HG02870 (cell line): ENCODE measurements around the gene REN.

Source experiments
- ATAC-seq: cut with Tn5 transposase; IDR thresholded peaks from one replicate; pipeline ENCODE4 v1.9.1; 2021; ENCODE audit warnings: mild to moderate bottlenecking, moderate library complexity; ENCODE audit not compliant: unreplicated experiment

The REN gene

GRCh38 chr1:204154568-204155255 is 11.4 kb downstream of the REN start:
- no peak for ATAC-seq

GRCh38 chr1:204153667-204154066 is 12.5 kb downstream of the REN start:
- no peak for ATAC-seq

GRCh38 chr1:204152310-204153044 is 13.7 kb downstream of the REN start:
- no peak for ATAC-seq

GRCh38 chr1:204151552-204152309 is 14.4 kb downstream of the REN start, which contains the start of gene ETNK2:
Gene ETNK2 (minus strand): TSS chr1:204152044. CDS start chr1:204151852, 192 bp downstream.
- ATAC-seq: no peak

- ATAC-seq: no peak
These were observed 15.2 kb downstream of the REN start for GRCh38 chr1:204150702-204151551.

- no peak for ATAC-seq
These were observed 16.2 kb downstream of the REN start for GRCh38 chr1:204149635-204150565.

GRCh38 chr1:204149107-204149506 is 17.0 kb downstream of the REN start:
- ATAC-seq: no peak

GRCh38 chr1:204147406-204148383 is 18.4 kb downstream of the REN start:
- ATAC-seq: no peak

- ATAC-seq: no peak
These were observed 19.2 kb downstream of the REN start for GRCh38 chr1:204146965-204147364.

- no peak for ATAC-seq
These were observed 19.8 kb downstream of the REN start for GRCh38 chr1:204146309-204146708.

GRCh38 chr1:204145033-204145504 is 21.1 kb downstream of the REN start:
- no peak for ATAC-seq

- ATAC-seq: no peak
These were observed 22.7 kb downstream of the REN start for GRCh38 chr1:204143276-204144041.

- no peak for ATAC-seq
These were observed 23.8 kb downstream of the REN start for GRCh38 chr1:204142032-204142974.

- ATAC-seq: no peak
These were observed 25.0 kb downstream of the REN start for GRCh38 chr1:204141131-204141530.

GRCh38 chr1:204139952-204140351 is 26.2 kb downstream of the REN start:
- ATAC-seq: no peak

GRCh38 chr1:204139088-204139487 is 27.0 kb downstream of the REN start:
- ATAC-seq: no peak
